Liver (tissue), 10 donors: ENCODE results near the gene C1QTNF4. TPM values are rescaled to one million over a fixed set of nuclear protein-coding genes. Genes with fewer than 3 reads are reported as not detected.

ENCODE experiments used
- DNase-seq: peaks from one replicate; pipeline ENCODE4 v3.0.0-alpha.2; 2017; ENCODE audit warnings: low spot score
- H3K27ac ChIP-seq, 2 donors: one replicate each; pipeline ENCODE4 v1.7.0; 2013; ENCODE audit warnings: inconsistent platforms in 2 of 2, low read length in 2 of 2, control low read depth in 1 of 2, low read depth in 1 of 2, mild to moderate bottlenecking in 1 of 2
- H3K27me3 ChIP-seq, 4 donors: one replicate each; pipeline versions ENCODE4 v1.6.1 to v1.7.0; 2013; ENCODE audit warnings: low read length in 3 of 4, inconsistent platforms in 1 of 4, mild to moderate bottlenecking in 1 of 4, moderate library complexity in 1 of 4; ENCODE audit not compliant: control insufficient read depth in 4 of 4, insufficient read depth in 4 of 4
- H3K36me3 ChIP-seq, 4 donors: one replicate each; pipeline versions ENCODE4 v1.6.1 to v1.7.0; 2013; ENCODE audit warnings: low read length in 3 of 4, mild to moderate bottlenecking in 3 of 4, low read depth in 1 of 4, moderate library complexity in 1 of 4; ENCODE audit not compliant: control insufficient read depth in 4 of 4, insufficient read depth in 3 of 4
- H3K4me1 ChIP-seq, 4 donors: one replicate each; pipeline versions ENCODE4 v1.6.1 to v1.7.0; 2013; ENCODE audit warnings: low read length in 3 of 4, mild to moderate bottlenecking in 3 of 4, moderate library complexity in 1 of 4; ENCODE audit not compliant: control insufficient read depth in 4 of 4, insufficient read depth in 4 of 4
- H3K4me3 ChIP-seq, 3 donors: one replicate each; pipeline versions ENCODE4 v1.6.1 to v1.7.0; 2013; ENCODE audit warnings: low read length in 3 of 3, control low read depth in 1 of 3, low read depth in 1 of 3, mild to moderate bottlenecking in 1 of 3
- H3K9ac ChIP-seq, 2 donors: one replicate each; pipeline ENCODE4 v1.7.0; 2013; ENCODE audit warnings: low read length in 2 of 2, mild to moderate bottlenecking in 2 of 2, moderate library complexity in 2 of 2, control low read depth in 1 of 2, low read depth in 1 of 2
- H3K9me3 ChIP-seq, 4 donors: one replicate each; pipeline versions ENCODE4 v1.6.1 to v1.7.0; 2013; ENCODE audit warnings: low read length in 3 of 4; ENCODE audit not compliant: control insufficient read depth in 4 of 4
- EGR1 ChIP-seq, 2 donors: IDR thresholded peaks; 2 replicates each; pipeline ENCODE4 v1.6.1; 2016 to 2018; ENCODE audit warnings: antibody characterized with exemption in 2 of 2, low read depth in 2 of 2
- GABPA ChIP-seq, 2 donors: IDR thresholded peaks in 1 of 2; conservative IDR thresholded peaks in 1 of 2; 2 replicates each; pipeline ENCODE4 v1.6.1; 2016; ENCODE audit warnings: antibody characterized with exemption in 2 of 2, mild to moderate bottlenecking in 1 of 2, moderate library complexity in 1 of 2
- HNF4G ChIP-seq: IDR thresholded peaks from 2 replicates; pipeline ENCODE4 v1.6.1; 2016; ENCODE audit warnings: antibody characterized with exemption
- TAF1 ChIP-seq: conservative IDR thresholded peaks from 2 replicates; pipeline ENCODE4 v1.6.1; 2016; ENCODE audit warnings: antibody characterized with exemption, mild to moderate bottlenecking
- WGBS: extraction: QIAGEN DNeasy Blood & Tissue Kit; methylation state at CpG from one replicate; pipeline ENCODE4 v1.1.7; 2013; 5-methylcytosine and 5-hydroxymethylcytosine counted together
- polyA plus RNA-seq, 2 donors: library from polyadenylated mRNA; stranded (reverse) in 1 of 2; unstranded in 1 of 2; fragments of 200-250 nt in 1 of 2; fragments of >200 nt in 1 of 2; fragmentation: Nextera tagmentation in 1 of 2; extraction: Ambion mirVana in 1 of 2; gene quantifications; one replicate each; pipeline versions ENCODE4 v1.2.1 to v1.2.3, GENCODE V29; 2013 to 2015
- small RNA-seq: library from RNA; depleted of rRNA; stranded (forward); fragments of <200 nt; gene quantifications from one replicate; pipeline ENCODE3, GENCODE V24; 2014
- total RNA-seq, 2 donors: library from RNA; depleted of rRNA; stranded (reverse); fragments of >200 nt; gene quantifications; one replicate each; pipeline ENCODE4 v1.2.3, GENCODE V29; 2014
- TF ChIP-seq, protein P1 (sequence below): fragments of 150-350 bp; IDR thresholded peaks from 2 replicates; pipeline ENCODE4 v1.5.1; 2017; ENCODE audit warnings: improper control_type of control experiment, low read depth, low read length; ENCODE audit not compliant: missing input control
- TF ChIP-seq, protein P2 (sequence below): IDR thresholded peaks from 2 replicates; pipeline ENCODE4 v1.6.1; 2016; ENCODE audit warnings: antibody characterized with exemption
- donor health status: healthy.
- donor health status: healthy.
- donor health status: healthy.
- donor health status: healthy.
- donor health status: healthy.

C1QTNF4 gene
- total and polyA plus RNA-seq, 4 donors = 0.08 to 1.8 (median 0.32) TPM

DNA sequence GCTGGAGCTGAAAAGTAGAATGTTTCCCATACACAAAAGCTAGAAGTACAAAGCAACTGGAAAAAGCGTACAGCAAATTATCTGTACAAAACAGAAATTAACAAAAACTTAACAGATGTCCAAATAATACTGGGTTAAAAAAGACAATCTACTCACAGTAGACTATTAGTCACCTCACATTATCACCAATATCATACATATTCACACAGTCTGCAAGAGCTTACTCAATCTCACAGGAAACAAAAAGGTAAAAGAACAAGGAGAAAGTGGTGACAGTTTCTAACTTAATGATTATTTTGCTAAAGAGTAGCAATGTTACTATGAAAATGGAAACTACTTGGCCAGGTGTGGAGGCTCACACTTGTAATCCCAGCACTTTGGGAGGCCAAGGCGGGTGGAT is 53.1 kb downstream of the C1QTNF4 start (continued):
- TF ChIP-seq, protein P1, sequence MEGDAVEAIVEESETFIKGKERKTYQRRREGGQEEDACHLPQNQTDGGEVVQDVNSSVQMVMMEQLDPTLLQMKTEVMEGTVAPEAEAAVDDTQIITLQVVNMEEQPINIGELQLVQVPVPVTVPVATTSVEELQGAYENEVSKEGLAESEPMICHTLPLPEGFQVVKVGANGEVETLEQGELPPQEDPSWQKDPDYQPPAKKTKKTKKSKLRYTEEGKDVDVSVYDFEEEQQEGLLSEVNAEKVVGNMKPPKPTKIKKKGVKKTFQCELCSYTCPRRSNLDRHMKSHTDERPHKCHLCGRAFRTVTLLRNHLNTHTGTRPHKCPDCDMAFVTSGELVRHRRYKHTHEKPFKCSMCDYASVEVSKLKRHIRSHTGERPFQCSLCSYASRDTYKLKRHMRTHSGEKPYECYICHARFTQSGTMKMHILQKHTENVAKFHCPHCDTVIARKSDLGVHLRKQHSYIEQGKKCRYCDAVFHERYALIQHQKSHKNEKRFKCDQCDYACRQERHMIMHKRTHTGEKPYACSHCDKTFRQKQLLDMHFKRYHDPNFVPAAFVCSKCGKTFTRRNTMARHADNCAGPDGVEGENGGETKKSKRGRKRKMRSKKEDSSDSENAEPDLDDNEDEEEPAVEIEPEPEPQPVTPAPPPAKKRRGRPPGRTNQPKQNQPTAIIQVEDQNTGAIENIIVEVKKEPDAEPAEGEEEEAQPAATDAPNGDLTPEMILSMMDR = no peak
- TF ChIP-seq HNF4G = no peak
- no peak for TF ChIP-seq TAF1
- TF ChIP-seq EGR1 (IDR thresholded peaks at IDR 0.05; ENCODE audit: low read depth in 2 of 2) = no peak
- TF ChIP-seq, protein P2, sequence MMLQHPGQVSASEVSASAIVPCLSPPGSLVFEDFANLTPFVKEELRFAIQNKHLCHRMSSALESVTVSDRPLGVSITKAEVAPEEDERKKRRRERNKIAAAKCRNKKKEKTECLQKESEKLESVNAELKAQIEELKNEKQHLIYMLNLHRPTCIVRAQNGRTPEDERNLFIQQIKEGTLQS = no peak
- TF ChIP-seq GABPA (IDR thresholded peaks at IDR 0.05 in 1 of 2, conservative IDR thresholded peaks at IDR 0.05 in 1 of 2) = no peak

DNA sequence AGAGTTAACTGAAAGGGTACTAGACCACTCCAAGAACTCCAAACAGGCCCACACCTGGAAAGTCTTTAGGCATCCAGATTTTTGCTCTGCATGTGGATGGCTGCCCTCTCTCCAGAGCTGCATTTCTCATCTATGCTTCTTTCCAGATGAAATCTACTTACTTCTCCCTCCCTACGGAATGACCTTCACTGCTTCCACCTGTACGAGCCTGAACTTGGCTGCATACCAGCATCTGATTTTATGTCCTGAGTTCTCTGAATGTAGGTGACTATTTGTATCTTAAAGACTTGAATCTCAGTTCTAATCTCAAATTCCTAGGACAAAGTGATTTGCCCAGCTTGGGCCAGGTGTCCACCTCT is 54.6 kb downstream of the C1QTNF4 start:
- Histone ChIP-seq H3K27me3 (no peaks in the 10 kb centered on the region), H3K9ac (no peak overlapping the region), H3K4me1 (peaks cover 6 to 28% (median 18%) of the 10 kb centered on the region in 4 donors), H3K4me3 (no peak overlapping the region), H3K9me3 (no peaks in the 10 kb centered on the region), H3K27ac (no peak overlapping the region), H3K36me3 (no peaks in the 10 kb centered on the region)
- TF ChIP-seq TAF1 = no peak
- 23% methylated on average over 2 of the region's 2 CpGs for WGBS
- DNase-seq = no peak

Small RNA genes within 50 kb of the gene (small RNA-seq; reads per million reads assigned to genes)
- gene RN7SL652P (not detected), gene RNU5E-10P (not detected)

Other genes with a start within 250 kb of the C1QTNF4 start
- under 1 TPM in 1 of 2 donors, not detected in 1; 0.25 TPM for gene MYBPC3, start 241.7 kb downstream of the C1QTNF4 start, total RNA-seq
- gene MYBPC3, start 241.7 kb downstream of the C1QTNF4 start, polyA plus RNA-seq = under 1 TPM in 1 of 2 donors, not detected in 1; 0.01 TPM
- 10 to 100 TPM; 12.5 to 14.2 TPM for gene SPI1, start 215.9 kb downstream of the C1QTNF4 start, total RNA-seq
- 10 to 100 TPM in 1 of 2 donors, 1 to 10 TPM in 1; 2.3 to 14.4 TPM for gene SPI1, start 215.9 kb downstream of the C1QTNF4 start, polyA plus RNA-seq
- 10 to 100 TPM in 1 of 2 donors, 1 to 10 TPM in 1; 8.2 to 13.0 TPM for gene SLC39A13, start 185.8 kb downstream of the C1QTNF4 start, total RNA-seq
- gene SLC39A13, start 185.8 kb downstream of the C1QTNF4 start, polyA plus RNA-seq = 10 to 100 TPM in 1 of 2 donors, 1 to 10 TPM in 1; 8.4 to 17.5 TPM
- 10 to 100 TPM; 58.0 to 96.6 TPM for gene PSMC3, start 168.0 kb downstream of the C1QTNF4 start, total RNA-seq
- 100 to 1,000 TPM; 110 TPM for gene PSMC3, start 168.0 kb downstream of the C1QTNF4 start, polyA plus RNA-seq
- under 1 TPM in 1 of 2 donors, not detected in 1; 0.59 TPM for gene RAPSN, start 145.3 kb downstream of the C1QTNF4 start, total RNA-seq
- under 1 TPM; 0.12 to 0.28 TPM for gene RAPSN, start 145.3 kb downstream of the C1QTNF4 start, polyA plus RNA-seq
- gene CELF1, start 41.3 kb downstream of the C1QTNF4 start, total RNA-seq = 100 to 1,000 TPM in 1 of 2 donors, 10 to 100 TPM in 1; 66.7 to 139 TPM
- gene CELF1, start 41.3 kb downstream of the C1QTNF4 start, polyA plus RNA-seq = 10 to 100 TPM; 23.5 to 53.8 TPM
- 10 to 100 TPM; 28.7 to 40.4 TPM for gene PTPMT1, start 28.8 kb downstream of the C1QTNF4 start, total RNA-seq
- 10 to 100 TPM; 32.9 to 34.1 TPM for gene PTPMT1, start 28.8 kb downstream of the C1QTNF4 start, polyA plus RNA-seq
- 10 to 100 TPM in 1 of 2 donors, 1 to 10 TPM in 1; 9.1 to 12.0 TPM for gene KBTBD4, start 15.4 kb downstream of the C1QTNF4 start, total RNA-seq
- 1 to 10 TPM; 5.6 to 8.2 TPM for gene KBTBD4, start 15.4 kb downstream of the C1QTNF4 start, polyA plus RNA-seq
- 10 to 100 TPM; 43.8 to 55.0 TPM for gene NDUFS3, start 15.3 kb downstream of the C1QTNF4 start, total RNA-seq
- gene NDUFS3, start 15.3 kb downstream of the C1QTNF4 start, polyA plus RNA-seq = 100 to 1,000 TPM in 1 of 2 donors, 10 to 100 TPM in 1; 80.6 to 101 TPM
- not detected for gene FAM180B, start 7.7 kb downstream of the C1QTNF4 start, total RNA-seq
- not detected for gene FAM180B, start 7.7 kb downstream of the C1QTNF4 start, polyA plus RNA-seq
- gene MTCH2, start 48.1 kb upstream of the C1QTNF4 start, total RNA-seq = 100 to 1,000 TPM in 1 of 2 donors, 10 to 100 TPM in 1; 62.5 to 129 TPM
- gene MTCH2, start 48.1 kb upstream of the C1QTNF4 start, polyA plus RNA-seq = 100 to 1,000 TPM; 123 to 304 TPM
- 1 to 10 TPM; 1.7 to 3.0 TPM for gene AGBL2, start 121.0 kb upstream of the C1QTNF4 start, total RNA-seq
- 1 to 10 TPM in 1 of 2 donors, under 1 TPM in 1; 0.36 to 3.6 TPM for gene AGBL2, start 121.0 kb upstream of the C1QTNF4 start, polyA plus RNA-seq
- 10 to 100 TPM; 33.2 to 66.8 TPM for gene FNBP4, start 172.9 kb upstream of the C1QTNF4 start, total RNA-seq
- 10 to 100 TPM; 10.9 to 23.9 TPM for gene FNBP4, start 172.9 kb upstream of the C1QTNF4 start, polyA plus RNA-seq